Stromal cell of bone marrow (primary cell): ENCODE data around the gene TEN1.

ENCODE experiments used
- DNase-seq: peaks from one replicate; pipeline ENCODE4 v3.0.0-alpha.2; 2012; ENCODE audit warnings: low read depth

TEN1 gene

GRCh38 chr17:76007131-76007849 lies 28.2 kb downstream of the TEN1 start:
- no peak for DNase-seq

- no peak for DNase-seq
Measured at GRCh38 chr17:76007850-76008165, 28.8 kb downstream of the TEN1 start.

GRCh38 chr17:76008208-76008607 lies 29.2 kb downstream of the TEN1 start:
- no peak for DNase-seq

GRCh38 chr17:76008630-76009425 lies 29.8 kb downstream of the TEN1 start:
- no peak for DNase-seq

GRCh38 chr17:76009447-76009846 lies 30.4 kb downstream of the TEN1 start:
- DNase-seq = no peak

- DNase-seq = no peak
Measured at GRCh38 chr17:76009969-76010661, 31.1 kb downstream of the TEN1 start.

GRCh38 chr17:76011951-76012350 lies 32.9 kb downstream of the TEN1 start:
- DNase-seq = no peak

- DNase-seq = no peak
Measured at GRCh38 chr17:76013377-76013932, 34.4 kb downstream of the TEN1 start.

GRCh38 chr17:76014100-76014924 lies 35.3 kb downstream of the TEN1 start:
- no peak for DNase-seq

- DNase-seq = no peak
Measured at GRCh38 chr17:76014925-76015261, 35.9 kb downstream of the TEN1 start.

- DNase-seq = no peak
Measured at GRCh38 chr17:76017481-76018339, 38.7 kb downstream of the TEN1 start.

- DNase-seq = no peak
Measured at GRCh38 chr17:76018340-76018680, 39.3 kb downstream of the TEN1 start.

GRCh38 chr17:76018801-76019200 lies 39.8 kb downstream of the TEN1 start:
- DNase-seq = no peak

GRCh38 chr17:76019833-76020467 lies 40.9 kb downstream of the TEN1 start:
- no peak for DNase-seq

GRCh38 chr17:76022285-76022684 lies 43.2 kb downstream of the TEN1 start:
- no peak for DNase-seq

- DNase-seq = no peak
Measured at GRCh38 chr17:76022973-76023899, 44.2 kb downstream of the TEN1 start.

- DNase-seq = no peak
Measured at GRCh38 chr17:76023900-76024237, 44.8 kb downstream of the TEN1 start.

GRCh38 chr17:76024353-76024752 lies 45.3 kb downstream of the TEN1 start:
- DNase-seq = no peak

- no peak for DNase-seq
Measured at GRCh38 chr17:76025294-76025693, 46.3 kb downstream of the TEN1 start.

GRCh38 chr17:76026714-76027158 lies 47.7 kb downstream of the TEN1 start:
- DNase-seq = no peak
